ENCODE data around the gene OR14J1.
"Not testable (repeated sequence)": the region's sequence is repeated elsewhere in the genome, so short reads cannot be mapped to it uniquely, and the experiment has no call there.

The OR14J1 gene, protein sequence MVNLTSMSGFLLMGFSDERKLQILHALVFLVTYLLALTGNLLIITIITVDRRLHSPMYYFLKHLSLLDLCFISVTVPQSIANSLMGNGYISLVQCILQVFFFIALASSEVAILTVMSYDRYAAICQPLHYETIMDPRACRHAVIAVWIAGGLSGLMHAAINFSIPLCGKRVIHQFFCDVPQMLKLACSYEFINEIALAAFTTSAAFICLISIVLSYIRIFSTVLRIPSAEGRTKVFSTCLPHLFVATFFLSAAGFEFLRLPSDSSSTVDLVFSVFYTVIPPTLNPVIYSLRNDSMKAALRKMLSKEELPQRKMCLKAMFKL

DNA sequence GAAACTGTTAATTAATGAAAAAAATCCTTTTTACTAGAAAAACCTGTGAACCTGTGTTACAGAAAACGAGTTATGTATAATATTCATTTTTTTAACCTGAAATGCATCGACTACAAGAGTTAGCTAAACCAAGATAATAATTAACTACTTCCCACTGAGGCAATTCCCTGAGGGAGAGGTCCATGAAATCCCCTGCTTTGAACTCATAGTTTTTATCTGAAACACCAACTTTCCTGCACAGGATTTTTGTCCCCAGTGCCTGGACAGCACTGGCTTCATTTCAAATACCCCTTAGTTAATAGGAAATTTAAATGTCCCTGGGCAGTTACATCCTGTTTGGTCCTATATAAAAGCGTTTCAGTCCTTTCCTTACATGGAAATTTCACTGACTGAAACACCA is at the start of gene OR14J1:
TSS of gene OR14J1 (plus strand) at position 386 of the 400 bp plus-strand sequence. CDS start 4,989 bp downstream, outside the sequence.
- no peak for DNase-seq

DNA sequence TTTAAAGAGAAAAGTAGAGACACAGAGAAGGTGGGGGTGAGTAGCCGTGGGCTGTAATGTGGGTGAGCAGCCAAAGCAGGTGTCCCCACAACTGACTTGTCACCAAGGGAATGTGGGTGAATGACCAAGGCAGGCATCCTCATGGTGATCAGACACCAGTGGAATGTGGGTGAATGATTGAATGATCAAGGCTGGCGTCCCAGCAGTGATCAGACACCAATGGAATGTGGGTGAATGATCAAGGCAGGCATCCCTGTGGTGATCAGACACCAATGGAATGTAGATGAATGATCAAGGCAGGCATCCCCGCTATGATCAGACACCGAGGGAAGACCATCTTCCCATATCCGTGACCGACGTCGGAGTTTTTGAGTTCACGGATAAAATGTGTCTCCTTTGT is 49.8 kb upstream of the OR14J1 start:
- DNase-seq = no peak

DNA sequence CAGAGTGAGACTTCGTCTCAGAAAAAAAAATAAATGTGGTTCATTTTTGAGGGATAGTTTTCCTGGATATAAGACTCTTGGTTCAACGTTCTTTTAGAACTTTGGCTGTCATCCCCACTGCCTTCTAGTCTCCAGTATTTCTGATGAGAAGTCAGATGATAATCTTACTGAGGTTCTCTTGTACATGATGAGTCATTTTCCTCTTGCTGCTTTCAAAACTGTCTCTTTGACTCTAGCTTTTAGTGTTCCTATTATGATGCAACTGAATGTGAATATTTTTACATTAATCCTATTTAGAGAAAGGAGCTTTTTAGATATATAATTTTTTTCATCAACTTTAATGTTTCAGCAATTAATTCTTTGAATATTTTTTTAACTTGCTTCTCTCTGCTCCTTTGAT is 46.0 kb upstream of the OR14J1 start:
- DNase-seq = no peak

DNA sequence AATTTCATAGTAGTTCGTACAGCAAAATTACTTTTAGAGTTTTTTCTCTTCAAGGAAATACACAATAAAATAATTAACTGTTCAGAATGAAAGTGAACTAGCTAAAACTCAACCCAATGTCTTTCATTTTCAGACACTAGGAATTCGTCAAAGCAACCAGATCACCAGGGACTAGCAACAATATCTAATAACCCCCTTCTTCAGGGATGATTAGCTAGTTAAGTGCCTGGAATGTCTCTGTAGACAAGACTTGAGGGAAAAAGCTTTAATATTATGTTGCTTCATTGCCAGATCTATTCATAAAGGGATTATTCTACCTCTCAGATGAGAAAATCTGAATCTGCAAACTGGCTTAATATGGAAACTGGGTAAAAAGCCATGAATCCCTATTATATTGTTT is 41.8 kb upstream of the OR14J1 start:
- no peak for DNase-seq

DNA sequence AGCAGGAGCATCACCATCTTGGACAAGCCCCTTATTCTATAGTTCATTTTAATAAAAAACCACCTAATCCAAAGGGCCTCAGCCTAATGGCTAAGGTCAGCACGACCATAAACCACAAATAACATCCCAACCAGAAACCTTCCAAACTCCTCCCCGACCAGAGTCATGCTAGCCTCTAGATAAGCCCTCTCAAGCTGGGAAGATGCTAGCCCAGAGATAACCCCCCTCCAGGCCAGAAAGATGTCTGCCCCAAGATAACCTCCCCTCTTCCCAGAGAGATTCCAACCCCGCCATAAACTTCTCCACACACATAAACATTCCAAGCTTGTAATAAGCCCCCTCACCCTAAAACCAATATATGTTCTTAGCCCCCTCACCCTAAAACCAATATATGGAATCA is 38.5 kb upstream of the OR14J1 start:
- no peak for DNase-seq

DNA sequence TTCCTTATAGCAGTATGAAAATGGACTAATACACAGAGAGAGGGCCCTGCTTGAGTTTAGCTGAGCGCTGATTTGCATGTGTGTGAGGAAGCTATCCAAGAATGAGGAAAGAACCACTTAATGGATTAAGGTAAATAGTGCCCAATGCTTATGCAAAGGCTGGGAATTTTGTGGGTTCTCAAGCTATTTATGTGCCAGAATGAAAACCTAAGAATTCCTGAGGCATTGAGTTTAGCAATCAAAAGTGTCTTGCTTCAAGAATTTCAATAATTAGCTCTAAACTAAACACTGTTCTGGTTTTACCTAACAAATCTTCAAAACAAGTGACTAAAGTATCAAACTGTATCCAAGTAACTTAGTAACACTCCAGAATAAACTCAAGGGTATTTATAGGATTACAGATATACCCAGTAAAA is 7.0 kb upstream of the OR14J1 start:
- DNase-seq = no peak

DNA sequence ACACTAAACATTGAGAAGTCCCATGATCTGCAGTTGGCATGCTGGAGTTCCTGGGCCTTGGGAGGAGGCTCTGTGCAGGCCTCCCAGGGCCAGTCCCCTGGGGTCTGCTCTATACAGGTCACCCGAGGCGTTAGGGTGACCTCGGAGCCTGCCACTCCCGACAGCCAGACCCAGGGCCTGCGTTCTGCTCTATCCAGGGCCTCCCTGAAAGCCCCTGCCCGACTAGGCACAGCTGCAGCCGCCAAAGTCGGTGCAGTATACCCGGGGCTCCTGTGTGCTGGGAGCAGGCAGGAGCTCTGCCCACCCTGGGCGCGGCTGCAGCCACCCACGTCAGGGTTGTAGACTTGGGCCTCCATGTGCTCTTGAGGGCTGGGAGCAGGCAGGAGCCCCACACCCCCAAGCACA is 6.3 kb upstream of the OR14J1 start:
- no peak for DNase-seq

DNA sequence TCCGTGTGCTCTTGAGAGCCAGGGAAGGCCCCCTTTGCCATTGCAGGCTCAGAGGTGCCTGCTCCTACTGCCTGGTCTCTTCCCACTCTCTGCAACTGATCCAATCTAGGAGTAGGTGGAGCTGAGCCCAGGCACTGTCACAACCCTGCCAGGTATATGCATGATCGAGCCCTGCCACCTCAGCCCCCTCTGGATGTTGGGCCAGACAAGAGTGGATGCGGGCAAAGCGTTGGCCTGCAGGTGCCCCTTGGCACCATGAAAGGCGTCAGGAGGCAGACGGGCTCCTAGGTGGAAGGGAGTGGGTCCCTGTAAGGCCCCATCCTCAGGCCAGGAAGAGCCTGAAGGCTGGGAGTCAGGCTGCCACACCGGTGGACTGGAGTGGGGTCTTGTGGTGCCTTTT is 5.9 kb upstream of the OR14J1 start:
- no peak for DNase-seq

DNA sequence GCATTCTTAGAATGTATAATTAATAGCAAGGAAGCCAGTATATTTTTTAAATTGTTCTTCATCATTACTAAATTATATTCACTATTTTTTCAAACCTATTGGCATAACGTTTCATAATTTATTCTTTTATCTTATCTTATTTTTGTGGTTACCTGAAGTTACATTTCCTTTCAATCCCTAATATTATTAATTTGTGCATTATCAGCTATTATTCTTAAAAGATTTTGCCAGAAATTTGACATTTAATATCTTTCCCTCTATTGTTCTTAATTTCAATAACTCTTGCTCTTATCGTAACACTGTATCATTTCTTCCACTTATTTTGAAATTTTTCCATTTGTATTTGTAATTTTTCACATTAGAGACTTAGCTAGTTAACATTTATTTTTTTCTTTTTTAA is 18.4 kb downstream of the OR14J1 start:
- no peak for DNase-seq

DNA sequence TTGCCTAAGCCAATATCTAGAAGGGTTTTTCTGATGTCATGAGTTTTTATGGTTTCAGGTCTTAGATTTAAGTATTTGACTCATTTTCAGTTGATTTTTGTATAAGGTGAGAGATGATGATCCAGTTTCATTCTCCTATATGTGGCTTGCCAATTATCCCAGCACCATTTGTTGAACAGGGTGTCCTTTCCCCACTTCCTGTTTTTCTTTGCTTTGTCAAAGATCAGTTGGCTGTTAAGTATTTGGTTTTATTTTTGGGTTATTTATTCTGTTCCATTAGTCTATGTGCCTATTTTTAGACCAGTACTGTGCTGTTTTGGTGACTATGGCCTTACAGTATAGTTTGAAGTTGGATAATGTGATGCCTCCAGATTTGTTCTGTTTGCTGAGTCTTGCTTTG is 21.8 kb downstream of the OR14J1 start:
- DNase-seq = not testable (repeated sequence)

DNA sequence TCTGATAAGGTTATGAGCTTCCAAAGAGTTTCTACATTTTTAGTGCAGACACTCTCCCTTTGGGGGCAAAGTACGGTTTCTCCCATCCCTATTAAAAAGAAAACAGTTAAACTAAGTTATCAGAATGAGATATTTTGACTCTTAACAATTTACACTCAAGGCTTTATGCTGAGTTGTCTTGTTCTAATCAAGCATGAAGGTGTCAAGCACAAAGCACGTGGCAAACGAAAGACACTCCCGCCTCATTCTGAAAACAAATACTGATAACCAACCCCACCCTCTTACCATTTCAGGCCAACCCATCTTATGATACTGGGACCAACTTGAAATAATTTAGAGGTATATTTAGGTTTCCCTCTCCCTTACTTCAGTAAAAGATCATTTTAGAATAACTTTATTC is 24.3 kb downstream of the OR14J1 start:
- DNase-seq = no peak

DNA sequence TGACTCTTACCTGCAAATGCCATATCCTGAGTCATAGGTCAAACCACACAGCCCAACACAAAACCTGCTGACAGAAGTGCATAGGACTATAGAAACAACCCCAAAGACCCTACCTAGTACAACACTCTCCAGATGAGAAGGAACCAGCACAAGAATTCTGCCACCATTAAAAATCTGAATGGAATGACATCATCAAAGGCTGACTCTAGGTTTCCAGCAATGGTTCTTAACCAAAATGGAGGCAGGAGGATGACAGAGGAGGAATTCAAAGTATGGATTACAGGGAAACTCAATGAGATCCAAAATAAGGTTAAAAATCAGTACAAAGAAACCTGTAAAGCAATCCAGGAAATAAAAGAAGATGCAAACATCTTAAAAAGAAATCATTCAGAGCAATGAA is 31.2 kb downstream of the OR14J1 start:
- no peak for DNase-seq

DNA sequence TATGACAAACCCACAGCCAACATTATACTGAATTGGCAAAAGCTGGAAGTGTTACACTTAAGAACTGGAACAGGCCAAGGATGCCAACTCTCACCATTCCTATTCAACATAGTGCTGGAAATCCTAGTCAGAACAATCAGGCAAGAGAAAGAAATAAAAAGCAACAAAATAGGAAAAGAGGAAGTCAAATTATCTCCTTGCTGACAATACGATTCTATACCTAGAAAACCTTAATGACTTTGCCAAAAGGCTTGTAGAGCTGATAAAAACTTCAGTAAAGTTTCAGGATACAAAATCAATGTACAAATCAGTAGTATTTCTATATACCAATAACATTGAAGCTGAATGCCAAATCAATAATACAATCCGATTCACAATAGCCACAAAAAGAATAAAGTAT is 34.8 kb downstream of the OR14J1 start:
- no peak for DNase-seq

DNA sequence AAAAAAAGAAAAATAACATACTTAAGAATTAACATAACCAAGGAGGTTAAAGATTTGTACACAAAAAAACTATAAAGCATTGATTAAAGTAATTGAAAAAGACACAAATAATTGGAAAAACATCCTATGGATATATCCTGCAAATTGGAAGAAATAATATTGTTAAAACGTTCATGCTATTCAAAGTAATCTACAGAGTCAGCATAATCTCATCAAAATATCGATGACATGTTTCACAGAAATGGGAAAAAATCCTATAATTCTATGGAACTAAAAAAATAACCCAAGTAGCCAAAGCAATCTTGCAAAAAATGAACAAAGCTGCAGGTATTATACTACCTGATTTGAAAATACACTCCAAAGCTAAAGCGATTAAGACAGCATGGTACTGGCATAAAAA is 43.9 kb downstream of the OR14J1 start:
- DNase-seq = no peak

DNA sequence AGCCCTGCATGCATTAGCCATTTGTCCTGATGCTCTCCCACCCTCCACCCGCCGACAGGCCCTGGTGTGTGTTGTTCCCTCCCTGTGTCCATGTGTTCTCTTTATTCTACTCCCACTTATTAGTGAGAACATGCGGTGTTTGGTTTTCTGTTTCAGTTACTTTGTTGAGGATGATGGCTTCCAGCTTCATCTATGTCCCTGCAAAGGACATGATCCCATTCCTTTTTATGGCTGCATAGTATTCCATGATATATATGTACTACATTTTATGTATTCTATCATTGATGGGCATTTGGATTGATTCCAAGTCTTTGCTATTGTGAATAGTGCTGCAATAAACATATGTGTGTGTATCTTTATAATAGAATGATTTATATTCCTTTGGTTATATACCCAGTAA is 47.8 kb downstream of the OR14J1 start:
- not testable (repeated sequence) for DNase-seq

DNA sequence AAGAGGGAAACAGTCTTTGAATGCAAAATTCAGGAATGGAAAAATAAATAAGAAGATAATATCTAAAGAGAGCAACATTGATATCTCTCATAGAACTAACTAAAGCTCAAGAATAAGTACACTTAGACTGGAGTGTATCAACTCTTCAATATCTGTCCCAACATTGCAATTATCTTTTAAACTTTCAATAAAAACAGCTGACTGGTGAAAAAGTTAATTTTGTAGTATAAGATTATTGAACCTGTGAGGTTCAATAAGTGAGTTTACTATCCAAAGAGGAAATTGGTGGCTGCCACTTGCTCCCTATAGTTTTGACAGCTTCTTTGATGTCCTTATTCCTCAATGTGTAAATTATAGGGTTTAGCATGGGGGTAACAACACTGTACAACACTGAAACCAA is 53.5 kb downstream of the OR14J1 start:
- no peak for DNase-seq

DNA sequence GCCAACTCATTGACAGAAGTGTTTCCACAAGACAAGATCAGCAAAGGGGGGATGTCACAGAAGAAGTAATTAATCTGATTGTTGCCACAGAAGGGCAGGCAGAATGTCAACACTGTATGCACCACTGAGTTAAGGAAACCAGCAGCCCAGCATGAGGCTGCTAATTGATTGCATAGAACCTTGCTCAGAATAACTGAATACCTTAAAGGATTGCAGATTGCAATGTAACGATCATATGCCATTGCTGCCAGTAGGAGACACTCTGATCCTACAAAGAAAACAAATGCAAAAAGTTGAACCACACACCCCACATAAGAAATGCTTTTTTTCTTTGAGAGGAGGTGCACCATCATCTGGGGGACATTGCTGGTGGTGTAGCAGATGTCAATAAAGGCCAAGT is 54.1 kb downstream of the OR14J1 start:
- DNase-seq = no peak

All from NCI-H2227 treated with DMSO at 0.1 percent for 48 hours (cell line).